GM12875 (cell line): ENCODE results near the gene TAF1B.
"Not testable (repeated sequence)": the region's sequence is repeated elsewhere in the genome, so short reads cannot be mapped to it uniquely, and the experiment has no call there.

Experiments
- H3K4me3 ChIP-seq: one replicate; pipeline ENCODE4 v1.5.1; 2011; ENCODE audit warnings: low read depth, low read length, control low read depth
- TF ChIP-seq, protein P1 (sequence below): IDR thresholded peaks from 2 replicates; pipeline ENCODE4 v1.5.1; 2011; ENCODE audit warnings: low read depth, mild to moderate bottlenecking, control low read depth, inconsistent platforms, low read length, moderate library complexity, borderline replicate concordance; ENCODE audit not compliant: insufficient read depth

TAF1B gene

GRCh38 chr2:9844036-9844483 is 786 bp downstream of the TAF1B start:
- peak overlapping the region; percentile 72 for H3K4me3 ChIP-seq
- TF ChIP-seq, protein P1, sequence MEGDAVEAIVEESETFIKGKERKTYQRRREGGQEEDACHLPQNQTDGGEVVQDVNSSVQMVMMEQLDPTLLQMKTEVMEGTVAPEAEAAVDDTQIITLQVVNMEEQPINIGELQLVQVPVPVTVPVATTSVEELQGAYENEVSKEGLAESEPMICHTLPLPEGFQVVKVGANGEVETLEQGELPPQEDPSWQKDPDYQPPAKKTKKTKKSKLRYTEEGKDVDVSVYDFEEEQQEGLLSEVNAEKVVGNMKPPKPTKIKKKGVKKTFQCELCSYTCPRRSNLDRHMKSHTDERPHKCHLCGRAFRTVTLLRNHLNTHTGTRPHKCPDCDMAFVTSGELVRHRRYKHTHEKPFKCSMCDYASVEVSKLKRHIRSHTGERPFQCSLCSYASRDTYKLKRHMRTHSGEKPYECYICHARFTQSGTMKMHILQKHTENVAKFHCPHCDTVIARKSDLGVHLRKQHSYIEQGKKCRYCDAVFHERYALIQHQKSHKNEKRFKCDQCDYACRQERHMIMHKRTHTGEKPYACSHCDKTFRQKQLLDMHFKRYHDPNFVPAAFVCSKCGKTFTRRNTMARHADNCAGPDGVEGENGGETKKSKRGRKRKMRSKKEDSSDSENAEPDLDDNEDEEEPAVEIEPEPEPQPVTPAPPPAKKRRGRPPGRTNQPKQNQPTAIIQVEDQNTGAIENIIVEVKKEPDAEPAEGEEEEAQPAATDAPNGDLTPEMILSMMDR: no peak

DNA sequence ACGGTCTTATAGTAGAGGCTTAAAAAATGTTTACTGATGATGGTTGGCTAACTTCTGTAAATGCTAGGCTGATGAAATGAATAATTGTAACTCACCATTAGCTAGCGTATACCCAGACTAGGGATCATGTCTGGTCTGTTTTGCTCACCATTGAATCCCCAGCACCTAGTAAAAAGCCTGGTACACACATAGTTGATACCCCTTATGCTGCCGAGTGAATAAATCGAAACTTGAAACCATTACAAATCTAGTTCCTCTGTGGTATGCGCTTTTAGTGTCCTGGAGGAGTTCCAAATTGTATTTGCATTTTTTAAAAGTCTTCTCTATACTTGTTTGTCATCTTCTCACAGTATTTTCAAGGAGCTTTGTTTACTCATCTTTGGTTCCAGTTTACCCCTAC is 1.3 kb downstream of the TAF1B start:
- no peak overlapping the region for H3K4me3 ChIP-seq
- TF ChIP-seq, protein P1: no peak

GRCh38 chr2:9846554-9846953 is 3.3 kb downstream of the TAF1B start:
- TF ChIP-seq, protein P1: no peak
- no peak overlapping the region for H3K4me3 ChIP-seq

DNA sequence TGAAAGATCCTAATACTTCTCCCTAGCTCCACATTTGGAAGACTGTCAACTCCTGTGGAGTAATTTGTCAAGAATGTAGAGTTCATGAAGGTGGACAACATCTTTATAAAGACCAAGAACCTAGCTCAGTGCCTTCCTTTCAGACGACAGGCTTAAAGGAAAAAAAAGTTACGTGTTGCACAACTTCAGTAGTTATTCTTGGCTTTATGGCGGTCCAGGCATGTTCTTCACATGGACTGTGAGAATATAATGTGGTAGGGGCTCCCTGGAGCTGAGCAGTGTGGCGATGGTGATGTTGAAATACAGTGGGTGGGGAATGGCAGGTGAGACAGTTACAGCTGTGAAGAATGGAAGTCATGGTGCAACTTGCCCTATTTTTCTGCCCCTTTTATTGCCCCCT is 3.9 kb downstream of the TAF1B start:
- TF ChIP-seq, protein P1: no peak
- H3K4me3 ChIP-seq: no peak overlapping the region

- no peak overlapping the region for H3K4me3 ChIP-seq
- TF ChIP-seq, protein P1: no peak
These were observed 9.6 kb downstream of the TAF1B start for GRCh38 chr2:9852881-9853280.

DNA sequence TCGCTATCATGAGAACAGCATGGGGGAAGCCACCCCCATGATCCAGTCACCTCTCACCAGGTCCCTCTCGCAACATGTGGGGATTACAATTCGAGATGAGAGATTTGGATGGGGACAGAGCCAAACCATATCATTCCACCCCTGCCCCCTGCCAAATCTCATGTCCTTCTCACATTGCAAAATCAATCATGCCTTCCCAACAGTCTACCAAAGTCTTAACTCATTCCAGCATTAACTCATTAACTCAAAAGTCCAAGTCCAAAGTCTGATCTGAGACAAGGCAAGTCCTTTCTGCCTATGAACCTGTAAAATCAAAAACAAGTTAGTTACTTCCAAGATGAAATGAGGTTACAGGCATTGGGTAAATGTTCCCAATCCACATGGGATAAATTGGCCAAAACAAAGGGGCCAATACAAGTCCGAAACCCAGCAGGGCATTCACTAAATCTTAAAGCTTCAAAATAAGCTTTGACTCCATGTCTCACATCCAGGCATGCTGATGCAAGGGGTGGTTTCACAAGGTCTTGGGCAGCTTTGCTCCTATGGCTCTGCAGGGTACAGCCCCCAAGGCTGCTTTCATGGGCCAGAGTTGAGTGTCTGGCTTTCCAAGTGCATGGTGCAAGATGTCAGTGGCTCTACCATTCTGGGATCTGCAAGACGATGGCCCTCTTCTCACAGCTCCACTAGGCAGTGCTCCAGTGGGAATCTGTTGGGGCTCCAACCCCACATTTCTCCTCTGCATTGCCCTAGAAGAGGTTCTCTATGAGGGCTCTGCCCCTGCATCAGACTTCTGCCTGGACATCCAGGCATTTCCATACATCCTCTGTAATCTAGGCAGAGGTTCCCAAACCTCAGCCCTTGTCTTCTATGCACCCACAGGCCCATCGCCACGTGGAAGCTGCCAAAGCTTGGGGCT is 14.8 kb downstream of the TAF1B start:
- TF ChIP-seq, protein P1: no peak
- H3K4me3 ChIP-seq: no peak overlapping the region

- TF ChIP-seq, protein P1: no peak
- H3K4me3 ChIP-seq: no peak overlapping the region
These were observed 15.4 kb downstream of the TAF1B start for GRCh38 chr2:9858730-9859068.

GRCh38 chr2:9860922-9861580 is 17.8 kb downstream of the TAF1B start:
- H3K4me3 ChIP-seq: not testable (repeated sequence)
